ENCODE results near the gene PRDX6. TPM values are rescaled to one million over a fixed set of nuclear protein-coding genes. Genes with fewer than 3 reads are reported as not detected.

Gene PRDX6
- total and polyA plus RNA-seq, 2 of the 4 experiments (the other 2 are of a cell fraction), result 373 to 426 TPM

- Histone ChIP-seq H2BK5ac (ENCODE audit: low read depth, low read length, poor library complexity, severe bottlenecking) (no peak overlapping the region), H3K4me3 (ENCODE audit: insufficient read depth, low read depth, low read length) (no peak overlapping the region), H3K27ac (ENCODE audit: insufficient read depth, low read length) (no peak overlapping the region), H3K27me3 (ENCODE audit: control insufficient read depth, insufficient read depth, low read length) (no peaks in the 10 kb centered on the region), H4K5ac (ENCODE audit: low read depth, low read length) (no peak overlapping the region), H2AFZ (replicated peaks; ENCODE audit: low read length, poor library complexity) (no peak overlapping the region), H3K14ac (replicated peaks; ENCODE audit: low read depth, low read length) (no peak overlapping the region), H2AK9ac (replicated peaks; ENCODE audit: low read depth, low read length, poor library complexity) (no peak overlapping the region), H2BK120ac (ENCODE audit: low read depth, low read length) (no peak overlapping the region), H2BK20ac (ENCODE audit: low read depth, low read length) (no peak overlapping the region), H3K23ac (ENCODE audit: low read depth, low read length) (no peak overlapping the region), H3K4ac (ENCODE audit: low read depth, low read length) (no peak overlapping the region), H3K18ac (ENCODE audit: low read depth, low read length) (no peak overlapping the region), H4K8ac (ENCODE audit: low read depth in 2 of 2, low read length in 2 of 2) (no peak overlapping the region), H3K9me3 (ENCODE audit: control insufficient read depth, insufficient read depth, low read length) (no peaks in the 10 kb centered on the region), H3K4me1 (ENCODE audit: control insufficient read depth, insufficient read depth, low read length) (peaks cover 2% of the 10 kb centered on the region; the same call in 1 of the 2 replicates), H2AK5ac (ENCODE audit: low read depth, low read length) (no peak overlapping the region), H3K36me3 (ENCODE audit: control insufficient read depth, insufficient read depth, low read length) (0 out of 2 replicates have a peak, but pooled peaks cover 1% of the 10 kb centered on the region), H3K79me1 (ENCODE audit: low read depth in 1 of 2, low read length in 2 of 2) (peaks cover 3 to 7% of the 10 kb centered on the region in 2 experiments; a peak in 1 of 4 replicates), H4K20me1 (ENCODE audit: insufficient read depth, low read length) (no peaks in the 10 kb centered on the region), H2BK15ac (ENCODE audit: low read depth, low read length) (no peak overlapping the region), H4K91ac (ENCODE audit: insufficient read depth, low read depth, low read length) (no peak overlapping the region), H3K56ac (ENCODE audit: extremely low read depth, insufficient read depth, low read length) (no peak overlapping the region), H3K9me1 (ENCODE audit: insufficient read depth, low read length) (no peaks in the 10 kb centered on the region), H3K9ac (ENCODE audit: low read depth, low read length) (no peak overlapping the region), H3K4me2 (ENCODE audit: low read depth, low read length) (no peak overlapping the region)
- CTCF ChIA-PET, result no interaction called here
- POLR2A ChIA-PET (ENCODE audit: unreplicated experiment), result no interaction called here
- DNase-seq (no peak), ATAC-seq (ENCODE audit: low read depth) (no peak)
- dilution Hi-C loops (cut with HindIII; ENCODE audit: low sequenced_read_pairs, unreplicated experiment) (no loop called here), intact Hi-C loops (cut with micrococcal nuclease) (no loop called here), in situ Hi-C loops (cut with MboI; ENCODE audit: low sequenced_read_pairs) (no loop called here)
- no CpG with 5 or more reads among the region's 1 CpG for WGBS, 2 experiments (ENCODE audit: extremely low coverage in 2 of 2, insufficient read length in 1 of 2)
- BruUV-seq (replicated peaks), result no TSS peak
- TF ChIP-seq NFE2L2 (IDR thresholded peaks at IDR 0.05; ENCODE audit: low read depth, low read length) (no peak), SMC3 (IDR thresholded peaks at IDR 0.05; ENCODE audit: low read depth, low read length) (no peak), USF2 (IDR thresholded peaks at IDR 0.05; ENCODE audit: low read depth, low read length) (no peak), FOS (IDR thresholded peaks at IDR 0.05; ENCODE audit: low read depth, low read length) (no peak), RFX5 (IDR thresholded peaks at IDR 0.05; ENCODE audit: low read depth, low read length) (no peak), MAZ (IDR thresholded peaks at IDR 0.05; ENCODE audit: borderline replicate concordance, low read depth, low read length) (no peak), RAD21 (IDR thresholded peaks at IDR 0.05; ENCODE audit: low read length) (no peak), RCOR1 (IDR thresholded peaks at IDR 0.05; ENCODE audit: insufficient replicate concordance, low read length) (no peak), ELK1 (IDR thresholded peaks at IDR 0.05; ENCODE audit: borderline replicate concordance, low read depth, low read length) (no peak), MAFK (IDR thresholded peaks at IDR 0.05; ENCODE audit: low read depth, low read length) (no peak), MXI1 (IDR thresholded peaks at IDR 0.05; ENCODE audit: borderline replicate concordance, low read depth, low read length) (no peak), POLR2A (IDR thresholded peaks at IDR 0.05; ENCODE audit: low read depth, low read length) (no peak), CHD1 (IDR thresholded peaks at IDR 0.05; ENCODE audit: low read depth, low read length) (no peak), BHLHE40 (IDR thresholded peaks at IDR 0.05; ENCODE audit: low read depth, low read length) (no peak), CEBPB (IDR thresholded peaks at IDR 0.05; ENCODE audit: low read depth, low read length) (no peak), CTCF (conservative IDR thresholded peaks at IDR 0.05; ENCODE audit: low read depth, low read length) (no peak)
These were observed 36.7 kb upstream of the PRDX6 start for GRCh38 chr1:173440430-173440829.

All from IMR-90 (cell line).